ENCODE measurements around the gene DDX59.

DNA sequence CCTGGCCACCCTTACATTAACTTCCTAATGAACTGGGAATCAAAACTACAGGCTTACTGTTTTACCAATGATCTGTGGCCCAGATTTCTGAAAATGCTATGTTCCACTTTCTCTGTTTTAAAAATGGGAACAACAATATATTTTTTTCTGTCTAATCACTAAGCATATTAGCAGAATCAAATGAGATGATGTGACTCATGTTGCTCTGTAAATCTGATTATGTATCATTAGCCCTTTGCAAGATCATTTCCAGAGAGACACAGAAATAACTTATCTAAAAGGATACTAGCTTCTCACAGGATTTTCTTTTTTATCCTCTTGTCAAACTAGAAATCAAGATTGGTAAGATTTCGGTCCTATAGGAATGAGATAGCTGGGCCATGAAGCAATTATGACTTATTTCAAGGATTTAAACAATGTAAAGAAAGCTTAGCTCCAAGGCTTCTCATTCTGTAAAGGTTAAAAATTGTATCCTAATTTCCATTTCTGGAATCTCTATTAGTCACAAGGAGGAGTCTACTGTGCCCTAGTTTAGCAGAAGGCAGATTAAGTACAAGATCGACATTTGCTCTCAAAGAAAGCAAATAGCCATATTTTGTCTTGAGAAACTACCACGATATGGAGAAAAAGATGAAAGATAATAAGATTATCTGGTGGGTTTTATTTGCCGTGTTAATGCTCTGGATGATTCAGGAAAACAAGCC, 36.6 kb upstream of the DDX59 start:
- TF ChIP-seq, protein P1, sequence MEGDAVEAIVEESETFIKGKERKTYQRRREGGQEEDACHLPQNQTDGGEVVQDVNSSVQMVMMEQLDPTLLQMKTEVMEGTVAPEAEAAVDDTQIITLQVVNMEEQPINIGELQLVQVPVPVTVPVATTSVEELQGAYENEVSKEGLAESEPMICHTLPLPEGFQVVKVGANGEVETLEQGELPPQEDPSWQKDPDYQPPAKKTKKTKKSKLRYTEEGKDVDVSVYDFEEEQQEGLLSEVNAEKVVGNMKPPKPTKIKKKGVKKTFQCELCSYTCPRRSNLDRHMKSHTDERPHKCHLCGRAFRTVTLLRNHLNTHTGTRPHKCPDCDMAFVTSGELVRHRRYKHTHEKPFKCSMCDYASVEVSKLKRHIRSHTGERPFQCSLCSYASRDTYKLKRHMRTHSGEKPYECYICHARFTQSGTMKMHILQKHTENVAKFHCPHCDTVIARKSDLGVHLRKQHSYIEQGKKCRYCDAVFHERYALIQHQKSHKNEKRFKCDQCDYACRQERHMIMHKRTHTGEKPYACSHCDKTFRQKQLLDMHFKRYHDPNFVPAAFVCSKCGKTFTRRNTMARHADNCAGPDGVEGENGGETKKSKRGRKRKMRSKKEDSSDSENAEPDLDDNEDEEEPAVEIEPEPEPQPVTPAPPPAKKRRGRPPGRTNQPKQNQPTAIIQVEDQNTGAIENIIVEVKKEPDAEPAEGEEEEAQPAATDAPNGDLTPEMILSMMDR (IDR thresholded peaks at IDR 0.05): no peak
- no peak for TF ChIP-seq POLR2A (IDR thresholded peaks at IDR 0.05)

Data from transverse colon (tissue), 3 donors.